Epithelial cell of esophagus (primary cell): ENCODE measurements around the gene CBARP.

Source experiments
- DNase-seq: peaks from one replicate; pipeline ENCODE4 v3.0.0; 2010; ENCODE audit warnings: low read depth
- H3K4me3 ChIP-seq: 2 replicates; pipeline ENCODE4 v1.5.1; 2011; ENCODE audit warnings: mild to moderate bottlenecking, low read length, control low read depth
- CTCF ChIP-seq: IDR thresholded peaks from 2 replicates; pipeline ENCODE4 v1.5.1; 2011; ENCODE audit warnings: low read depth, mild to moderate bottlenecking, low read length, control low read depth, inconsistent platforms; ENCODE audit not compliant: insufficient read depth; ENCODE audit errors: missing control alignments

Gene CBARP

GRCh38 chr19:1258163-1258492 lies 20.3 kb upstream of the CBARP start:
- TF ChIP-seq CTCF = no peak
- no peak overlapping the region for H3K4me3 ChIP-seq
- no peak for DNase-seq

- no peak for DNase-seq
- H3K4me3 ChIP-seq = no peak overlapping the region
- no peak for TF ChIP-seq CTCF
Measured at GRCh38 chr19:1257475-1258162, 19.8 kb upstream of the CBARP start.

- no peak for DNase-seq
- no peak for TF ChIP-seq CTCF
Measured at GRCh38 chr19:1256646-1257474, 19.1 kb upstream of the CBARP start.

GRCh38 chr19:1255186-1256161 lies 17.7 kb upstream of the CBARP start:
- no peak for TF ChIP-seq CTCF
- DNase-seq = no peak
- H3K4me3 ChIP-seq = no peak overlapping the region

More at GRCh38 chr19:1256646-1257474, 19.1 kb upstream of the CBARP start:
- no peak overlapping the region for H3K4me3 ChIP-seq

- no peak for DNase-seq
- TF ChIP-seq CTCF = no peak
- no peak overlapping the region for H3K4me3 ChIP-seq
Measured at GRCh38 chr19:1254530-1255185, 16.9 kb upstream of the CBARP start.

- no peak for TF ChIP-seq CTCF
- H3K4me3 ChIP-seq = no peak overlapping the region
- no peak for DNase-seq
Measured at GRCh38 chr19:1254081-1254527, 16.3 kb upstream of the CBARP start.
